Large intestine (tissue), 1 donor: ENCODE measurements around the gene HEPACAM2. TPM values are rescaled to one million over a fixed set of nuclear protein-coding genes. Genes with fewer than 3 reads are reported as not detected.

Source experiments
- polyA plus RNA-seq: library from polyadenylated mRNA; unstranded; fragments of 120-200 nt; gene quantifications from one replicate; pipeline ENCODE4 v1.2.1, GENCODE V29; 2013

The HEPACAM2 gene
- polyA plus RNA-seq, 1 donor: 63.2 TPM

Other genes with a start within 250 kb of the HEPACAM2 start
- 6.1 TPM for gene SAMD9, start 108.5 kb downstream of the HEPACAM2 start, polyA plus RNA-seq
- gene SAMD9L, start 78.1 kb downstream of the HEPACAM2 start, polyA plus RNA-seq: 6.5 TPM
- gene VPS50, start 5.9 kb upstream of the HEPACAM2 start, polyA plus RNA-seq: 22.5 TPM